ENCODE results near the gene ANO10.

GRCh38 chr3:43521941-43522340 lies 99.9 kb downstream of the ANO10 start:
- no peak for TF ChIP-seq EZH2 (IDR thresholded peaks at IDR 0.05; ENCODE audit: low read depth)
- no peak for TF ChIP-seq CTCF (conservative IDR thresholded peaks at IDR 0.05)

All from PC-9 (cell line).